Ascending aorta (tissue), 2 donors: Measurements from ENCODE around the gene FYN. TPM values are rescaled to one million over a fixed set of nuclear protein-coding genes. Genes with fewer than 3 reads are reported as not detected.

Experiments used
- DNase-seq, 2 donors: peaks; one replicate each; pipeline ENCODE4 v3.0.0-alpha.2; 2019; ENCODE audit warnings: low spot score in 2 of 2
- H3K27ac ChIP-seq, 2 donors: fragments of 200-600 bp; sonication (generic); one replicate each; pipeline ENCODE4 v1.5.1; 2016 to 2017; ENCODE audit warnings: mild to moderate bottlenecking in 1 of 2
- H3K27me3 ChIP-seq: fragments of 200-600 bp; sonication (generic); one replicate; pipeline ENCODE4 v1.5.1; 2017
- H3K36me3 ChIP-seq, 2 donors: fragments of 200-600 bp; sonication (generic); one replicate each; pipeline ENCODE4 v1.5.1; 2016
- H3K4me1 ChIP-seq, 2 donors: fragments of 200-600 bp; sonication (generic); one replicate each; pipeline ENCODE4 v1.5.1; 2016 to 2017; ENCODE audit warnings: mild to moderate bottlenecking in 1 of 2
- H3K4me3 ChIP-seq, 2 donors: fragments of 200-600 bp; sonication (generic); one replicate each; pipeline ENCODE4 v1.5.1; 2016 to 2017; ENCODE audit warnings: mild to moderate bottlenecking in 1 of 2
- H3K9me3 ChIP-seq, 2 donors: fragments of 200-600 bp; sonication (generic); one replicate each; pipeline ENCODE4 v1.5.1; 2016
- intact Hi-C: fragments of 100-400 bp; cut with DNase I; formaldehyde crosslinking; loops from one replicate; pipeline ENCODE4 v1.15.1; 2023
- total RNA-seq: library from RNA; depleted of rRNA; stranded (reverse); fragments of >200 nt; gene quantifications from one replicate; pipeline ENCODE4 v1.1.0, GENCODE V29; 2016
- TF ChIP-seq, protein P1 (sequence below), 3 experiments: fragments of 200-600 bp in 2 of 3; fragments of 450-650 bp in 1 of 3; sonication (generic) in 2 of 3; IDR thresholded peaks; one replicate each; pipeline ENCODE4 v1.5.1; 2016 to 2019; ENCODE audit warnings: antibody characterized with exemption in 3 of 3, mild to moderate bottlenecking in 1 of 3, moderate library complexity in 1 of 3

The FYN gene
- total RNA-seq, 1 donor from 2014 or later, result 141 TPM

DNA sequence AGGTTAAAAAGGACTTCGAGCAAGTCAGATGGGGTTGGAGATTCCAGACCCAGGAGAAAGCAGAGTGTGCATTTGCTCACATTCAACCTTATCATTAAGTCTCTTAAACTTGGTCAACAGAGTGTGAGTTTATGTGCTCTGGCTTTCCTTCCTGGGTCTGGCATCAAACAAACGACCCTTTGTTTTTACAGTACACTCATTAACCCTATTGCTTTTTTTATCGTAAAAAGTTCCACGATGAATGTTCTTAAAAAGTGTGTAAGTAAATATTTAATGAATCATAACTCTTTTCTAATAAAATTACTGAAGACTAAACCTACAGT, 2.5 kb downstream of the FYN start:
- Histone ChIP-seq H3K27me3 (no peaks in the 10 kb centered on the region), H3K27ac (no peak overlapping the region), H3K4me1 (peaks cover 0 to 5% of the 10 kb centered on the region in 2 donors), H3K36me3 (no peaks in the 10 kb centered on the region), H3K4me3 (peak overlapping the region; percentile 79 to 83), H3K9me3 (no peaks in the 10 kb centered on the region)
- TF ChIP-seq, protein P1, sequence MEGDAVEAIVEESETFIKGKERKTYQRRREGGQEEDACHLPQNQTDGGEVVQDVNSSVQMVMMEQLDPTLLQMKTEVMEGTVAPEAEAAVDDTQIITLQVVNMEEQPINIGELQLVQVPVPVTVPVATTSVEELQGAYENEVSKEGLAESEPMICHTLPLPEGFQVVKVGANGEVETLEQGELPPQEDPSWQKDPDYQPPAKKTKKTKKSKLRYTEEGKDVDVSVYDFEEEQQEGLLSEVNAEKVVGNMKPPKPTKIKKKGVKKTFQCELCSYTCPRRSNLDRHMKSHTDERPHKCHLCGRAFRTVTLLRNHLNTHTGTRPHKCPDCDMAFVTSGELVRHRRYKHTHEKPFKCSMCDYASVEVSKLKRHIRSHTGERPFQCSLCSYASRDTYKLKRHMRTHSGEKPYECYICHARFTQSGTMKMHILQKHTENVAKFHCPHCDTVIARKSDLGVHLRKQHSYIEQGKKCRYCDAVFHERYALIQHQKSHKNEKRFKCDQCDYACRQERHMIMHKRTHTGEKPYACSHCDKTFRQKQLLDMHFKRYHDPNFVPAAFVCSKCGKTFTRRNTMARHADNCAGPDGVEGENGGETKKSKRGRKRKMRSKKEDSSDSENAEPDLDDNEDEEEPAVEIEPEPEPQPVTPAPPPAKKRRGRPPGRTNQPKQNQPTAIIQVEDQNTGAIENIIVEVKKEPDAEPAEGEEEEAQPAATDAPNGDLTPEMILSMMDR (IDR thresholded peaks at IDR 0.05), result no peak
- intact Hi-C loops, result loop anchor here (5.0 kb wide), 1 partner anchor 268 kb away; no protein-coding TSS in a partner anchor
- no peak for DNase-seq

GRCh38 chr6:111870051-111870741, 3.1 kb downstream of the FYN start:
- Histone ChIP-seq H3K9me3 (no peaks in the 10 kb centered on the region), H3K36me3 (no peaks in the 10 kb centered on the region), H3K4me1 (peaks cover 0 to 5% of the 10 kb centered on the region in 2 donors), H3K4me3 (peak overlapping the region in 1 of 2 donors; percentile 83), H3K27me3 (no peaks in the 10 kb centered on the region), H3K27ac (no peak overlapping the region)
- intact Hi-C loops, result loop anchor here (5.0 kb wide), 1 partner anchor 268 kb away; no protein-coding TSS in a partner anchor
- no peak for DNase-seq
- TF ChIP-seq, protein P1 (IDR thresholded peaks at IDR 0.05), result no peak

GRCh38 chr6:111866857-111867256, 6.4 kb downstream of the FYN start:
- TF ChIP-seq, protein P1 (IDR thresholded peaks at IDR 0.05), result no peak
- Histone ChIP-seq H3K4me3 (no peak overlapping the region), H3K4me1 (peaks cover 0 to 5% of the 10 kb centered on the region in 2 donors), H3K9me3 (no peaks in the 10 kb centered on the region), H3K36me3 (no peaks in the 10 kb centered on the region), H3K27me3 (no peaks in the 10 kb centered on the region), H3K27ac (no peak overlapping the region)
- intact Hi-C loops, result no loop called here
- DNase-seq, result no peak

GRCh38 chr6:111865909-111866546, 7.2 kb downstream of the FYN start:
- intact Hi-C loops, result no loop called here
- TF ChIP-seq, protein P1 (IDR thresholded peaks at IDR 0.05), result no peak
- H3K27ac ChIP-seq, result no peak overlapping the region
- H3K27me3 ChIP-seq, result no peaks in the 10 kb centered on the region
- H3K36me3 ChIP-seq, result no peaks in the 10 kb centered on the region
- no peak for DNase-seq
- no peak overlapping the region for H3K4me3 ChIP-seq
- H3K9me3 ChIP-seq, result no peaks in the 10 kb centered on the region
- peaks cover 0 to under 1% of the 10 kb centered on the region in 2 donors for H3K4me1 ChIP-seq

DNA sequence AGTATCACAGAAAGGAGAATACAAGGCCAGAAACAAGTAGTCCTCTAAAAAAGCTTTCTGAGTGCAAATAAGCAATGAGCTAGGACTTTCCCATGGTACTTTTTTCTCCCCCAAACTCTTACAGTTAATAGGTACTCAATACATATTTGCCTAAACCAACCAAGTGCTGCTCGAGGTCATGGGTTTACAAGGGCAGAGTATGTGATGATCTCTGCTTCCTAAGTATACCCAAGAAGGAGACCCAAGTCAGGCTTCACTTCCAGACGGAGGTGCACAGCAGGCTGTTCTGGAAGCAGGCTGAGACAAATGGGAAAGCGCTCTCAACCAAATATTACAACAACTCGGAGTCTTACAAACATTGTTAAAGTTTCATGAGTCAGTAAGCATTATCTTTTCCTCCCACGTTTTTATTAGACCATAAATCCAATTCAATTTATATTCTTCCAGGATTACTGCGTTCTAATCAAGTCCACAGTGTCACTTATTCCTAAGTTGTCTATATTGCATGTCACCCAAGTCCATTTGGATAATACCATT, 8.1 kb downstream of the FYN start:
- TF ChIP-seq, protein P1 (IDR thresholded peaks at IDR 0.05), result no peak
- no peak overlapping the region for H3K27ac ChIP-seq

More for the DNA sequence above, 8.1 kb downstream of the FYN start:
- H3K9me3 ChIP-seq, result no peaks in the 10 kb centered on the region
- H3K4me3 ChIP-seq, result no peak overlapping the region
- H3K4me1 ChIP-seq, result no peaks in the 10 kb centered on the region
- intact Hi-C loops, result no loop called here
- DNase-seq, result no peak
- no peaks in the 10 kb centered on the region for H3K36me3 ChIP-seq
- no peaks in the 10 kb centered on the region for H3K27me3 ChIP-seq
